NCI-H1092 (cell line): ENCODE data around the gene WDR4.
A peak's percentile ranks its signal among the peaks of the same experiment; 100 is the strongest.
"Not testable (repeated sequence)": the region's sequence is repeated elsewhere in the genome, so short reads cannot be mapped to it uniquely, and the experiment has no call there.

Experiments
- DNase-seq: peaks from one replicate; lab custom pipeline; 2025; lab: John Stamatoyannopoulos, UW

The WDR4 gene

DNA sequence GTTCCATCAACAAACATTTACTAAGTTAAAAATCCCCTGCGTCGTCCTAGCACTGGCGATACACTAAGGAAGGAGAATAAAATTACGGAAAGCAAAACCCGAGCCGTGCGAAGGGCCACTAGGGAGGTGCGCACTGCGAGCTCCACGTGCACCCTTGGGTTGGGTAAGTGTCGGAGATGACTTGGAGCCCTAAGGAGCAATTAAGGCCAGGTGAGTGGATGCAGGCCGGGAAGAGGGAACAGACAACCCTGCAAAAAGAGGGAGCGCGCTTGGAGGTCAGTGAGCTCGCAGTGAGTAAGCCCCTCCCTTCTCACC is 704 bp downstream of the WDR4 start:
- no peak for DNase-seq

DNA sequence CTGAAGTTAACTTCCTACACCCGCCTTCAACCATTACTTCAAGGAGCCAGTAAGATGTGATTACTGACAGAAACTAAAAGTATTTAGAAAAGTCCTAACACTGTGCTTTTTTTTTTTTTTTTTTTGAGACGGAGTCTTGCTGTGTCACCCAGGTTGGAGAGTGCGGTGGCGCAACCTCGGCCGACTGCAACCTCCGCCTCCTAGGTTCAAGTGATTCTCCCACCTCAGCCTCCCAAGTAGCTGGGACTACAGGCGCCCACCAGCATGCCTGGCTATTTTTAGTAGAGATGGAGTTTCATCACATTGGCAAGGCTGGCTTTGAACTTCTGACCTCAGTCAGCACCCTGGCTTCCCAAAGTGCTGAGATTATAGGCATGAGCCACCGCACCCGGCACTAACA is 3.5 kb downstream of the WDR4 start:
- not testable (repeated sequence) for DNase-seq

DNA sequence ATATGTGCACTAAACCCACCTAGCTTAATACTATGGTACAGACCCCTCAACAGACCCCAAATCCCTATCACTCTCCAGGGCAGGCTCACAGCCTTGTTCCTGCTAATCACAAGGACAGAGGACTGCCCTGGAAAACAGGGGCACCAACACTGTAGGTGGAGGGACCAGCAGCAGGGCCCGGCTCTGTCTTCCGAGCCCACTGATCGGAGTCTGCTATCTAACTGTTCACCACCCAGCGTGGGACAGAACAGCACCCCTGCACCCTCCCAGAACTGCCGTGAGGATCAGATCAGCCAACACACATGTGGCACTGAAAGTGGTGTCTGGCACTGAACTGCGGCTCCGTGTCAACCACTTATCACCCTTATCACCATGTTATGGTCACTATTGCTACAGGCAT is 6.2 kb downstream of the WDR4 start:
- no peak for DNase-seq

DNA sequence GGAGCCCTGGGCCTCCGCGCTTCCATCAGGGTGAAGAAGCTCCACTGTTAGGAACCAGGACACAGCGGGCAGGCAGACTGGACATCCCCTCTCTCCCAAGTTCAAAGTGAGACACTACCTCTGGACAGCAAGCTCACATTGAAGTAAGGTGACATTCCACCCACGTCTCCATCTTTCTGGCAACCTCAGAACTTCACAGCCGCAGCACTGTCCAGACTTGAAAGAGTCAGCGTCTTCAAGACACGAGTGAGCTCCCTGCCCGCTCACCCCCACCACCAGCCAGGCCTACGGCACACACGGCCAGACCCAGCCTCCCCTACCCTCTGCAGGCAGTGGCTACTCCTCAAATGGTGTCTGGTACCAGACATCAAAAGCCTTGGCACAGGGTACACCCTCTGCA is 11.1 kb downstream of the WDR4 start:
- DNase-seq = no peak

DNA sequence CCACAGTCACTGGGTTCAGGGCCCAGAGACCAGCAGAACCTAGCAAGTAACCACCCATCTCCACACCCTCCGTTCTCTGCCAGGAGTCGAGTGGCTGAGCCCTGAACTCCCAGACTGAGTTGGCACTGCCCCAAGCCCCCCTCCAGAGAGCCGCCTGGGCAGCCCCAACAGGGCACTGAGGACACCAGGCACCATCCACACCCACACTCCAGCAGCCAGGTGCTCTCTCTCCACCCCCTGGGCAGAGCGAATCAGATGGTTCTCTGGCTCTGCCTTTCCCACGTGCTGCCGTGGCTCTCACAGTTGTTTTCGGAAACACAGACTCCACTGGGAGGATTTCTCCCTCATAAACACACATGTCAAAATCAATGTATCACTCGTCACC is 13.6 kb downstream of the WDR4 start:
- peak; percentile 78 for DNase-seq

DNA sequence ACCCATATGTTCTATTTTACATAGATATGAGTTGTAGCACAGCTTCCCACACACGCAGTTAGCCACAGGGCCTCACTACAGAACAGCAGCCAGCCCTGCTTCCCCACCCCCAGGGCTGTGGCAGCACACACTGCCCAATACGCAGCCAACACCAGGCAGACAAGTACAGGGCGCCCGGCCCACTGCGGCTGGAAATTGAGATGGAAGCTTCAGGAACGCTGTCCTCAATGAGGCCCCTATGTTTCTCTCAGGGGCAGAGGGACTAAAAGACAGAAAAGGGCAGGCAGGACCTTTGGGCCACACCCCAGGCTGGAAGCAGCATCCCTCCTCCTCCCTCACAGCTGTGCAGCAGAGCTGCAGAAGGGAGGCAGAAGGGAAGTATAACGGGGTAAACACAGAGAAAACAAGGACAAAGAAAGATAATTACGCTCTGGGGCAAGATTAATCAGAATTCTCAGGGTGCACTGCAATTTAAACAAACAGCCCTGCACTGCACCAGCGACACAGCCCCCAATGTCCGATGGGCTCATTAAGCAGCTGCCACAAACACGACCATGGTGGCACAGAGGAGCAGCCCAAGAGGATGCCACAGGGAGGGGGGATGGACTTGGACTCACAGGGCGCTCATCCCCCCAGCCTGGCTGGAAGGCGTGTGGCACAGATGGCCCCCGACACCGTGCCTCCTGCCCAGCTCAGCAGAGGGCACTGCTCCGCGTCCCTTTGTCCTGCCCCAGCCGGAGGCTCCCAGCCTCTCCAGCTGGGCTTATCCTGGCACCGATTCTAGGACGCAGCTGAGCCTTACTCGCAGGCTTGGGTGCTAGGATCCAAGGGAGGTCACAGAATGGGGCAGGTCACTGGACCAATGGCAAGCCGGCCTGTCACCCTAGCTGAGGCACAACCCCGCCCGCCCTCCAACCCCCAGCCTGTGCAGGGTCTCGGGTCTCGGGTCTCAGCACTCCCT is 14.2 kb downstream of the WDR4 start:
- DNase-seq = no peak

DNA sequence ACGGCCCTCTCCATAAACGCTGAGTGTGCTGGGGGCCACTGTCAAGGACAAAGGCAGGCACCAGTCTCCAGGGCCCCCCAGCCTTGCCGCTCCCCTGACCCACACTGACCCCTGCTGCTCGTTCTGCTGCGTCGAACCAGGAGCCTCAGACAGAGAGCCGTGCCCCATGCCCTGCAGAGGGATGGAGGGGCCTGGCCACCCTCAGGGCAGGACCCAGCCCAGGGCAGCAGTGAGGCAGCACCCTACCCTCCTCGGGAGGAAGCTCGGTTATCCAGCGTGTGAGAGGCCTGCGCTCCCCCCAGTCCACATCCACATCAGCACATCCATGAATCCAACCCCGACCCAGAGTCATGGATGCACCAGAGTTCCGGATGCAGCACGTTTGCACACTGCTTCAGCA is 15.1 kb downstream of the WDR4 start:
- no peak for DNase-seq

DNA sequence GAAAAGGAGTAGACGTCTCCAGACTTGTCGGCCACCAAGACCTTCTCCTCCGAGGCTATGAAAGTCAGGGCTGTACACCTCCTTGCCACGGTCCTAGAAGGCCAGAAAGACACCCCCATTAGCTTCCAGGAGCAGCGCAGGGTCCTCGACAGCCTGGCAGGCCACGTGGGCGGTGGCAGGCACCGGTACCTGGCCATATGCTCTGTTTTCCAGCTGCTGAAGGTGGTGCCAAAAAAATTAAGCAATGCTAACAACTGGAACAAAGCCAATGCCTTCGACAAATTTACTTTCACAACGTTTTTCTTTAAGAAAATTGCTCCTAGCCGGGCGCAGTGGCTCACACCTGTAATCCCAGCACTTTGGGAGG is 15.9 kb downstream of the WDR4 start:
- DNase-seq = no peak

DNA sequence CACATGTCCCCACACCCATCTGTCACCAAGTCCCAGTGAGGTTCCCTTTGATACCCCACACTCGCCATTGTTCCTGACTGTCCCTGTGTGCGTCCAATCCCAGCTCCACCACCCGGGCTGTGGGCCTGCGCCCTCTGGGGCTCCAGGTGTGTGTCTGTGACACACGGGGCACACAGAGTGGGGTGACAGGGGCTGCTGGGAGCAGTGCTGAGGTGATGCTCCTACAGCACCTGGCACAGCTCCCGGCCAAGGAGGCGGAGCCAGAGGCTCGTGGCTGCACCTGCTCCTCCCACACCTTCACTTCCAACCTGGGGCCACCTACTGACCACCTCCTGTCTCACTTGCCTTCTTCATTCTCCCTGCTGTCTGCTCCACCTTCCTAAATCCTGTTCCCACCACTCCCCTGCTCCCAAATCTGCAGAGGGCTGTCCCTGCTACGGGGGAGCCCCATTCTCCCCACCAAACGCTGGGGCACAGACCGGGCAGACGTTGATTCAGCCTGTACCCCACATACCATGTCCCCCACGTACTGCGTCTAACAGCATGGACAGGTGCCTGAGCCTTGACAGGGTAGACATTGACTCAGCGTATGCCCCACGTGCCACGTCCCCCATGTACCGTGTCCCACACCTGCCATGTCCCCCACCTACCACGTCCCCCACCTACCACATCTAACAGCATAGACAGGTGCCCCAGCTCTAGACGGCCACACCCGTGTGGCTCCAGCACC is 16.4 kb downstream of the WDR4 start:
- DNase-seq = no peak

DNA sequence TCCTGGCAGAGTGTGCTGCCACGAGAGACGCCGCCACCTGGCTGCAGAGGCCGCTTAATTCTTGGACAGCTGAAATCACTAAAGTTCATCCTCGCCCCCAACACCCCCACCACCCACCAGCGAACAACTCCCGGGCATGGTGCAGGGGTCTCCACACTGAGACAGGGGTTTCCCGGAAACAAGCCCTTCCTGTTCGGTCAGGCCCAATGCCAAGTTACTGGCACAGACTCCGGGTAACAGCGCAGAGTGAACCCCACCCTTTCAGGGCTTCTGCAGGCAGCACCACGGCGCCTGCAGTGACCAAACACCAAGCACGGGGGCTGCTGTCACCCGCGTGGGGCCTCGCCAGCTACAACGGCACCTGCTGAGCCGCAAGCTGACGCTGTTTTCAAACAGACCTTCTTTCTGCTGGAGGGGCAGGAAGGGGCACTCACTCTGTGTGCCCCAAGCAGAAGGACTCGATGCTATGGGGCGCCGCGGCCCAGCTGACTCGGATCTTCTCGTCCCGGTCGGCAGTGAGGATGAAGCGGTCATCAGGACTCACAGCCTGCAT is 17.4 kb downstream of the WDR4 start:
- no peak for DNase-seq

DNA sequence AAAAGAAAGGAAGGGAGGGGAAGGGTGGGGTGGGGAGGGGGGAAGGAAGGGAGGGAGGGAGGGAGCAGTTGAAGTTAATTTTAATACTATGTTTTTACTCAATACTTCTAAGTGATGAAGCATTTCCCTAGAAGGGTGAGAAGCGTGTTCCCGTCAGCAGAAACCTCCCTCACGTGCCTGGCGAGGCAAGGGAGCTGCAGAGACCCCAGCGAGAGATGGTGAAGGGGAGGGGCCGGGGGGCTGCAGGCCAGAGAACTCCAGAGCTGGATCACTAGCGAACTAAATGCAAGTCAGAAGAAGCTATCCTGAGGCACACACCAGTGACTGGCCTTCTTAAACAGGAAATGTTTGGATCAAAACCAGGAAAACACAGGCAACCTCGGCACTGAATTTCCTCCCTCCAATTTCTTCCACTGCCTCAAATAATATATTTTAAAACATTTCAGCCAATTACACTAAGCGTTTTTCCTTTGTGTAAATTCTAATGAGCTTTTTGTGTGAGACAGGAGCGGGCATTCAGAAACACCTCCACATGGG is 18.0 kb downstream of the WDR4 start:
- DNase-seq = no peak

DNA sequence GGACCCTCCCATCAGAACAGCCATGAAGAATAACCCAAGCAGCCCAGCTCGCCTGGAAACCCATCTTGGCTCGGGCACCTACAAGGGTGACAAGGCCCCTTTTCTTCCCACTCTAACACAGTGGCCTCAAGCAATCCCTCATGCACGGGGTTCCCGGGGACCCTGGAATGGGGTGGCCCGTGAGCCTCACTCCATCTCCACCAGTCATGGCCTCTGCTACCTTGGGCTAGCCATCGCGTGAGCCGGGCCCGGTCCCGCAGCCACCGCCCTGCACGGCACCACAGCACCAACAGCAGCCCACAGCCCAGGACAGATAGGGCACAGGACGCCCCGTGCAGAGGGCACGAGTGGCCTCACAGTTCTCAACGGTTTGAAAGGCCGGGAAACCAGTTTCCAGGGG is 19.0 kb downstream of the WDR4 start:
- no peak for DNase-seq

DNA sequence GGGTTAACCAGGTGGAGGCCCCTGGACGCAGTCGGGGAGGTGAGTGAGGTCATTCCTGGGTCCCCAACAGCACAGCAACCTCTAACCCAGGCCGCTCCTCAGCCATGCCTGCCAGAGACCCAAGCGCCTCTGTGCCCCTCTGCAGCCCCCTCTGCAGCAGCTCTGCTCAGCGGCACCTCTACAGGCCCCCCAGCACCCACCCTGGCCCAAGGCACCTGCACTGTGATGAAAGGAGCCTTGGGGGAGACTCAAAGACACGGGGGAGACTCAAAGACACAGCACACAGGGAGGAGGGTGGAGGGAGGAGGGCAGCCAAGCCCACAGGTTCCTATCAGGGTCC is 19.5 kb downstream of the WDR4 start:
- no peak for DNase-seq

DNA sequence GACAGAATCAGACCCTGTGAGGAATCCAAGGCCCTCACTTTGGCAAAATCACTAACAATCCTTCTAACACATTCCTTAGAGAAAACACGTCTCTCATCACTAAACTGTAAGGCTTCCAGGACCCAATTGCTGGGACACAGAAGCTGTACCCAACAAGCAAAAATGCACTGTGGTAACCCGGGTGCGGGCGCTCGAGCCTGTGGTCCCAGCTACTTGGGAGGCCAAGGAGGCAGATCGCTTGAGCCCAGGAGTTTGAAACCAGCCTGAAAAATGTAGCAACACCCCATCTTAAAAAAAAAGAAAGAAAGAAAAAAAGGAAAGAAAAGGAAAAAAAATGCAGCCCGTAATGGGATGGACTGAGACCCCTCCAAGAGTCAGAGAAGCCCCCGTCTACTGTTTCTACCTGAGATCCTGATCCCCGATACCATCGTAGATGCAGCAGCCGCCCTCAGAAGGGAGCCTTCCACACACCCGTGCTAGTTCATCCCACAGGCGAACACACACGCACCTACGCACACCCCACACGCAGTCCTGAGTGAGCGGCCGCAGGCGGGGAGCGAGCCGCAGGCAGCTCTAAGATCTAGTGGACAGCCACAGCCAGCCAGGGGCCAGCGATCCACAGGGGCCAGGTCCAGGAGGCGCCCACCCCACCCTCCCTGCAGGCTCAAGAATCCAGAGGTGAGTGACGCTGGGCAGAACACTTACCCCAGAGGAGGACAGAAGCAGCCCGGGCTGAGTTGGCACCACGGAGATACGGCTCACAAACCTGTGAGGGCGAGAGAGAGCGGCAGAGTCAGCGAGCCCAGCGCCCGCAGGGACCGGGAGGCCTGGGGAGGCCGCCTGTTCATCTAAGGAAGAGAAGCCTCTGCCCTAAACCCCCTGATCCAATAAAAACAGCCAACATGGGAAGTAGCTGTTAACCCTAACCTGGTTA is 20.1 kb downstream of the WDR4 start:
- DNase-seq = no peak

DNA sequence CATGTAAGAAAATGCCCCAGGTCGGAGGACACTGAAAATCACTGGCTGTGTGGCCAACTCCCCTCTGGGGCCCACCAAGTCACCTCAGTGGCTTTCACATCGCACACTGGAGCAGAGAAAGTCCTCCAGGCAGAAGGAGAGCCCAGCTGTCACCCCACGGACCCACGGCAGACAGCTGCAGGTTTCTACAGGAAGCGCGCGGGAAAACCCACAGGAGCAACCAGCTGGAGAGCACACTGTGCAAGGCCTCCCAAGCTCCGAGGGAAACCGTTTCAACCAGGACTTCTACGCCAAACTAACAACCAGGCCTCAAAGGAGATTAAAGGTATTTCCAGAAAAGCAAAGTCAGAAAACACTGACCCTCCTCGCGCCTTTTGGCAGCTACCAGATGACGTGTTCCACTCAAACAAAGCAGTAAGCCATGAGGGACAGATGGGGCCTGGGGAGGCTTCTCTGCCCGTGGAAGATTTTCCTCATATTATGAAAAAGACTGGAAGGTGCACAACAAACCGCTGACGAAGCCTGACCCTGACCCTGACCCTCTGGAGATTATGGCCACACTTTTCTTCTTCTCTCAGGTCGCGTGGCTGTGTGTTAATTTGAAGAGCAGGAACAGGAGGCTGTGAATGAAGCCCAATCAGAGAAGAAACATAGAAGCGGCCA is 21.0 kb downstream of the WDR4 start:
- DNase-seq = no peak

DNA sequence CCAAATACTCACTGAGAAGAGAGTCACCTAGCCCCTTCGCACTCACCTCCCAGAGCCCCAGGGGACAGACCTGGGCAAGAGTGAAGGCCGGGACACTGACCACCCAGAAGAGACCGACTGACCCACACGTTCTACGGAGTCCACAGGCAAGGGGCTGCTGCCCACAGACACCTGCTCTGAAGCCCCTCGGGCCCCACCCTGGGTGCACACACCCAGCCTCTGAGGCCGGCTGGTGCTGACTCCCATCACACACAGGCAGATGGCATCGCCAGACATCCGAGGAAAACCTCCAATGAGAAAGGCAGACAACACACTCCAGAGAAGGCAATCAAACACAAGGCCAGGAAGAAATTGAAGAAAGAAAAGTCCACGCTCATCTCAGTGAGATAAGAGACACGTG is 22.1 kb downstream of the WDR4 start:
- DNase-seq = no peak

DNA sequence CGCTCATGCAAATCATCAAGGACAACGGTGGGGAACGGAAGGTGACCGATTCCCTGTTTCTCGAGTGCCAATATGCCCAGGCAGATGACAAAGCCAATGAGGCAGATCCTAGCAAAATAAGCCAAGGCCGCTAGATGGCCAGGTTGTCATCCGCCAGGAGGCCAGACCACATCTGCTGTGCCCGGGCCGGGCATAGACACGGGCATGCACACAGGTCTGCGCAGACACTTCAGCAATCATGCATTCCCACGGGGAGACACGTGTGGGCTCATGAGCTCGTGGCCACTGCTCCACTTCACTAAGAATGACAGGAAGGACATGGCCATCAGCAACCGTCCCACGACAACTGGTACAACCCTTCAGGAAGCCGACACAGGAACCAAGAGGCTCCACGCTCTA is 23.4 kb downstream of the WDR4 start:
- DNase-seq = no peak

DNA sequence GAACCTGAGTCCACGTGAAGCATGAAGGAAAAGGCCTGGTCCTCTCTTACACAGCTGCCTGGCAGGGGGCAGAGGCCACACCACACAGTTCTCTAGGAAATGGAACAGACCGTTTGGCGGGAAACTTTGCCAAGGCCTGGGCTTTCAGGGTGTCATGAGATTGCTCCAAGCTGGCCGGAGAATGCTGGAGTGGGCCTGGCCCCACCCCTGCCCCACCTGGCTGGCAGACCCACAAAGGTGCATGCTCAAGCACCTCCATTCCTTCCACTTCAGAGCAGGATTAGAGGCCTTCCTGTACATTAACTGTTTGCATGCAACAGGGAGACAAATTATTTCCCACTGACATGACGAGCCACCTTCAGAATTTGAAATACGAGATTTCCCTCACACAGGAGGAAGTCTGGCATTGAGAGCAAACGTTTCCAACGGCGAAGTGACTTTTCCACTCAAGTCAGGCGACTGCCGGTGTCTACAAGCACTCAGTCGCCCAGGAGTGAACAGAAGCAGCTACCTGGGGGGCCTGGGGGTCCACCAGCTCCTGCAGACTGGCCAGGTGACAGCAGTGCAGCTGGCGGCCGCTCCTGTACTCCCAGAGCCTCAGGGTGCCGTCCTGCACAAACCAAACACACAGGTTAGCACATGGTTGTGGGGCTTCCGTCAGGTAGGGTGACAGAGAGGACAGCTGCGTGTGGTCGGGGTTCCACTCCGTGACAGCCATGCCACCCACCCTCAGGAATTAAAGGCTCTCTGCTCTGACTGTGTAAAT is 24.0 kb downstream of the WDR4 start:
- DNase-seq = no peak

DNA sequence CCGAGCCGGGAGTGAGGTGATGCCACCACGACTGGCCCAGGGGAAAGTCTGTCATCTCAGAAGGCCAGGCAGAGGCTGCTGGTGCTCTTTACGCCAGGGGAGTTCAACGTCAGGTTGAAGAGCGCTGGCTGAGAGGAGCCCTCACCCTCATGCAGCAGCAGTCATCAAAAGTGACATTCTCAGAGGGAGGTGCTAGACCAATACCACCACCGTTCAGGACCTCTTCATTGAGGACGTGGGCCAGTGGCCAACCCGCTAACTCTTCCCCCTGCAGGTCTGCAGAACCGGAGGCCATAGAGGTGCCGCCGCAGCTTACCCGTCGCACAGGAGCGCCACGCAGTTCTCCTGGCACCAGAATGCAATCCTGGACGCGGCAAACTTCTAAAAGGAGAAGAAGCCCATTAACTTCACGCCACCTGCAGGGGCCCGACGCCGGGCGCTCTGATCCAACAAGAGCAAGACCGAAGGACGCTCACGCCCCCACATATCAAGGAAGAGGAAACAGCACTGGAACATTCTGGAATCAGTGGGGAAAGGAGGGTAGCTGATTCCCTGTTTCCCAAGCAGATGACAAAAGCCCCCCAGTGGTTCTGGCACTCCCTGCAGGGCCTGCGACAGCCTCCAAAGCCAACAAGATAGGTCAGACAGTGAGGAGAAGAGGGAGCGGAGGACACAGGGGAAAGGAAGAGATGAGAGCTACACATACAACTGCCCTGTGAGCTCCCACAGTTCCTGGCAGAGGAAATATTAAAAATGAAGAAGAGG is 24.9 kb downstream of the WDR4 start:
- DNase-seq = no peak

DNA sequence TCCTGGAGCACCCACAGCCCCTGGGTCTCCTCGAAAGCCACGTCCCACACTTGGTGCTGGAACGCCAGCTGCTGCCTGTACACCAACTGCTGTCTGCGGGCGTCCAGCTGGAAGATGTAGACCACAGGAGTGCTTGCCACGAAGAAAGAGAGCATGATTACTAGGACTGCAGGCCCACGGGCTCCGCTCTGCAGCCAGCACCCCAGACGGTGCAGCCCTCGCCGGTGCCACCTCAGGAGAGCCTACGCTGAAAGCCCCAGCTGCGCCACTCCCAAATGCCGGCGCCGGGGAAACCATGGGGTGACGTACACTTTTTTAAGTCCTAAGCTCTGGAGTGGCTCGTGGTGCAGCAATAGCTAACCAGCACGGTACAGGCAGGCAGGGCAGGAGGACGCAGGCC is 25.7 kb downstream of the WDR4 start:
- DNase-seq = no peak
